ENCODE data around the gene TRABD2A.

The TRABD2A gene

DNA sequence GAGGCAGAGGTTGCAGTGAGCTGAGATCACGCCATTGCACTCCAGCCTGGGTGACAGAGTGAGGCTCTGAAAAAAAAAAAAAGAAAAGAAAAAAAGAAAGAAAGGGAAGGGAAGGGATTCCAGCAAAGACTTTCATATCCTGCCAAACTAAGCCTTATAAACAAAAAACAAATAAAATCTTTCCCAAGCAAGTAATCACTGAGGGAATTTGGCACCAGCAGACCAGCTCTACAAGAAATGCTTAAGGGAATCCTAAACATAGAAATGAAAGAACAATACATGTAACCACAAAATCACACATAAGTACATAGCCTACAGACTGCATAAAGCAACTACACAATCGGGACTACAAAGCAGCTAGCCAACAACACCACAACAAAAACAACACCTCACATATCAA, 79.1 kb downstream of the TRABD2A start:
- TF ChIP-seq, protein P1, sequence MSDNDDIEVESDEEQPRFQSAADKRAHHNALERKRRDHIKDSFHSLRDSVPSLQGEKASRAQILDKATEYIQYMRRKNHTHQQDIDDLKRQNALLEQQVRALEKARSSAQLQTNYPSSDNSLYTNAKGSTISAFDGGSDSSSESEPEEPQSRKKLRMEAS (IDR thresholded peaks at IDR 0.05; ENCODE audit: low read depth, low read length): no peak
- no peak for TF ChIP-seq POLR2A (IDR thresholded peaks at IDR 0.05; ENCODE audit: extremely low read depth, insufficient read length)
- TF ChIP-seq, protein P2, sequence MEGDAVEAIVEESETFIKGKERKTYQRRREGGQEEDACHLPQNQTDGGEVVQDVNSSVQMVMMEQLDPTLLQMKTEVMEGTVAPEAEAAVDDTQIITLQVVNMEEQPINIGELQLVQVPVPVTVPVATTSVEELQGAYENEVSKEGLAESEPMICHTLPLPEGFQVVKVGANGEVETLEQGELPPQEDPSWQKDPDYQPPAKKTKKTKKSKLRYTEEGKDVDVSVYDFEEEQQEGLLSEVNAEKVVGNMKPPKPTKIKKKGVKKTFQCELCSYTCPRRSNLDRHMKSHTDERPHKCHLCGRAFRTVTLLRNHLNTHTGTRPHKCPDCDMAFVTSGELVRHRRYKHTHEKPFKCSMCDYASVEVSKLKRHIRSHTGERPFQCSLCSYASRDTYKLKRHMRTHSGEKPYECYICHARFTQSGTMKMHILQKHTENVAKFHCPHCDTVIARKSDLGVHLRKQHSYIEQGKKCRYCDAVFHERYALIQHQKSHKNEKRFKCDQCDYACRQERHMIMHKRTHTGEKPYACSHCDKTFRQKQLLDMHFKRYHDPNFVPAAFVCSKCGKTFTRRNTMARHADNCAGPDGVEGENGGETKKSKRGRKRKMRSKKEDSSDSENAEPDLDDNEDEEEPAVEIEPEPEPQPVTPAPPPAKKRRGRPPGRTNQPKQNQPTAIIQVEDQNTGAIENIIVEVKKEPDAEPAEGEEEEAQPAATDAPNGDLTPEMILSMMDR (IDR thresholded peaks at IDR 0.05; ENCODE audit: low read depth, low read length): no peak
- no peak for TF ChIP-seq MYC (IDR thresholded peaks at IDR 0.05; ENCODE audit: low read depth, low read length)
- no peak for DNase-seq (ENCODE audit: low read depth)
- no peak overlapping the region for H3K4me3 ChIP-seq (ENCODE audit: low read depth, low read length)

DNA sequence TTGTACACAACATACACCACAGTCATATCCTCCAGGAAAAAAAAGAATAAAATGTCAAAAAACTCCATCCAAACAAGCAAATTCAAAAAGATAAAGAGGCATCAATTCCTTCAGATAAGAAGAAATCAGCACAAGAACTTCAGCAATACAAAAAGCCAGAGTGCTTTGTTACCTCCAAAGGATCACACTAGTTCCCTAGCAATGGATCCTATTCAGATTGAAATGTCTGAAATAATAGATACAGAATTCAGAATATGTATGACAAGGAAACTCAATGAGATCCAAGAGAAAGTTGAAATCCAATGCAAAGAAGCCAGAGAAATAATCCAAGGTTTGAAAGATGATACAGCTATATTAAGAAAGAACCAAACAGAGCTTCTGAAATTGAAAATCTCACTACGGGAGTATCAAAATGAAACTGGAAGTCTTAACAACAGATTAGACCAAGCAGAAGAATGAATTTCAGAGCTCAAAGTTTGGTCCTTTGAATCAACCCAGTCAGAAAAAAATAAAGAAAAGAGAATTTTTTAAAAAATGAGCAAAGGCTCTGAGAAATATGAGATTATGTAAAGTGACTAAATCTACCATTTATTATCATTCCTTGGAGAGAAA, 80.6 kb downstream of the TRABD2A start:
- TF ChIP-seq, protein P2 (IDR thresholded peaks at IDR 0.05; ENCODE audit: low read depth, low read length): no peak
- TF ChIP-seq MYC (IDR thresholded peaks at IDR 0.05; ENCODE audit: low read depth, low read length) (no peak), POLR2A (IDR thresholded peaks at IDR 0.05; ENCODE audit: extremely low read depth, insufficient read length) (no peak)
- TF ChIP-seq, protein P1 (IDR thresholded peaks at IDR 0.05; ENCODE audit: low read depth, low read length): no peak
- no peak overlapping the region for H3K4me3 ChIP-seq (ENCODE audit: low read depth, low read length)

DNA sequence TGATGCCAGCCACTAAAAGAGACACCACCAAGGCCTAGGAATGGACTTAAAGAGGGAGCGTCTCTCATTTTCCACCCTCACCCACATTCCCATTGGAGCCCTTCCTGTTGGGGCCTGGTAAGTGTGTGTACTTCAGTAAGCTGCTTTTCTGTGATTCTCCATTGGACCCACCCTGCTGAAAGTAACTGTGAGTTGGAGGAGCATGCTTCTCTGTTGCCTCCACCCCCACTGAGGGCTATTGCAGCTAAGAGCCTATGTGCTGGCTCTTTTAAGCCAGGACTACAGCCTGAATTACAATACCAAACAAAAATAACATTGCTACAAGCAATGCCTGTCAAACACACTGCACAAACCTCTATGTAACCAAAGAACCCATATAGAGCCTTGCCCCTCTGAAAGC, 81.1 kb downstream of the TRABD2A start:
- no peak for DNase-seq (ENCODE audit: low read depth)
- TF ChIP-seq, protein P2 (IDR thresholded peaks at IDR 0.05; ENCODE audit: low read depth, low read length): no peak
- TF ChIP-seq, protein P1 (IDR thresholded peaks at IDR 0.05; ENCODE audit: low read depth, low read length): no peak
- no peak for TF ChIP-seq MYC (IDR thresholded peaks at IDR 0.05; ENCODE audit: low read depth, low read length)
- no peak for TF ChIP-seq POLR2A (IDR thresholded peaks at IDR 0.05; ENCODE audit: extremely low read depth, insufficient read length)
- no peak overlapping the region for H3K4me3 ChIP-seq (ENCODE audit: low read depth, low read length)

More for the DNA sequence above, 80.6 kb downstream of the TRABD2A start:
- DNase-seq (ENCODE audit: low read depth): no peak

DNA sequence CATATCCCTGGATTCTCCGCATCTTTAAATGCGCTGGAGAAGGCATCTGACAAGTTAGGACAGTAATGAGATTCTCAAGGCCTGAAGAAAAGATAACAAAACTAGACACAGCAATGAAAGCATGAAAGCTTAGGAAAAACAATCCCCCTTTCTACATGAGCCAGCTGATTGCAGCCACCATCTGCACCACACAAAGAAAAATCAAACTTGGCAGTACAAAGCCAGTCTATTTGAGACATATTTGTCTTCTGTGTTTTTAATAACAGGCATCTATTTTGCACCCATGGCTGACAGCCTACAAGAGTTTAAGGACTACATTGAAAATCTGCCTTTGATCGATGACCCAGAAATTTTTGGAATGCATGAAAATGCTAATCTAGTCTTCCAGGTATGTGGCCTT, 83.6 kb downstream of the TRABD2A start:
- no peak overlapping the region for H3K4me3 ChIP-seq (ENCODE audit: low read depth, low read length)
- no peak for DNase-seq (ENCODE audit: low read depth)
- TF ChIP-seq POLR2A (IDR thresholded peaks at IDR 0.05; ENCODE audit: extremely low read depth, insufficient read length): no peak
- TF ChIP-seq, protein P2 (IDR thresholded peaks at IDR 0.05; ENCODE audit: low read depth, low read length): no peak
- TF ChIP-seq, protein P1 (IDR thresholded peaks at IDR 0.05; ENCODE audit: low read depth, low read length): no peak
- no peak for TF ChIP-seq MYC (IDR thresholded peaks at IDR 0.05; ENCODE audit: low read depth, low read length)

DNA sequence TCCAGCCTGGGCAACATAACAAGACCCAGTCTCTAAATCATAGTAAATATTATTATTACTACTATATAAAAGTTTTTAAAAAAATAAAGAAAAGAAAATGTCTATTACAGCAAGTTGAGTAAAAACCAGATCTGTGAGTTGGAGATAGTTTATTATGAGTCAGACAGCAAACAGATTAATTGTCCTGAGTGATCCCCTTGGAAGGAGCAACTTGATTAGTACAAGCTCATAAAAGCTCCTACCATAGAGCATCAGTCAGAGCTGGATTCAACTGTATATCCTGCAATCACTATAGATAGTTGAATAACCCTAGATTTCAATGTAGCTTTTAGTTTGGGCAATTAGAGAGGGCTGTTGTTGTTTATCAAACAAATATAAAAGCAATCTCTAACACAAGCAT, 84.1 kb downstream of the TRABD2A start:
- TF ChIP-seq, protein P2 (IDR thresholded peaks at IDR 0.05; ENCODE audit: low read depth, low read length): no peak
- TF ChIP-seq, protein P1 (IDR thresholded peaks at IDR 0.05; ENCODE audit: low read depth, low read length): no peak
- TF ChIP-seq POLR2A (IDR thresholded peaks at IDR 0.05; ENCODE audit: extremely low read depth, insufficient read length) (no peak), MYC (IDR thresholded peaks at IDR 0.05; ENCODE audit: low read depth, low read length) (no peak)
- H3K4me3 ChIP-seq (ENCODE audit: low read depth, low read length): no peak overlapping the region
- DNase-seq (ENCODE audit: low read depth): no peak
